ENCODE measurements around the gene XPO4.

DNA sequence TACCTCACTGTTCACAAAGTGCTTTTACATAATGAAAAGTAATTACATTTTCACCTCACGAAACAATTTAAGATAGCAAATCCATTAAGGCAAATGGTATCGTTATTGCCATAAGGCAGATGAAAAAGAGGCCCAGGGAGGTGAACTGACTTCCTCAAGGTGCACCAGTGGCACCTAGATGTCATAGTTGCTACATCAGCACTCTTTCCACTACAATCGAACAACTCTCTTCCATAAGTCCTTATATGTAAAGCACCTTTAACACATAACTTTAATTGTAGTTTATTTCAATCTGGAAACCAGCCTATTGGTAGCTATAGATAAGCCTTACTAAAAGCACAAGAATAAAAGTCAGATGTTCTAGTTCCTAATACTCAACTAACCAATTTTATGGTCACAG lies 35.1 kb downstream of the XPO4 start:
- TF ChIP-seq, protein P1, sequence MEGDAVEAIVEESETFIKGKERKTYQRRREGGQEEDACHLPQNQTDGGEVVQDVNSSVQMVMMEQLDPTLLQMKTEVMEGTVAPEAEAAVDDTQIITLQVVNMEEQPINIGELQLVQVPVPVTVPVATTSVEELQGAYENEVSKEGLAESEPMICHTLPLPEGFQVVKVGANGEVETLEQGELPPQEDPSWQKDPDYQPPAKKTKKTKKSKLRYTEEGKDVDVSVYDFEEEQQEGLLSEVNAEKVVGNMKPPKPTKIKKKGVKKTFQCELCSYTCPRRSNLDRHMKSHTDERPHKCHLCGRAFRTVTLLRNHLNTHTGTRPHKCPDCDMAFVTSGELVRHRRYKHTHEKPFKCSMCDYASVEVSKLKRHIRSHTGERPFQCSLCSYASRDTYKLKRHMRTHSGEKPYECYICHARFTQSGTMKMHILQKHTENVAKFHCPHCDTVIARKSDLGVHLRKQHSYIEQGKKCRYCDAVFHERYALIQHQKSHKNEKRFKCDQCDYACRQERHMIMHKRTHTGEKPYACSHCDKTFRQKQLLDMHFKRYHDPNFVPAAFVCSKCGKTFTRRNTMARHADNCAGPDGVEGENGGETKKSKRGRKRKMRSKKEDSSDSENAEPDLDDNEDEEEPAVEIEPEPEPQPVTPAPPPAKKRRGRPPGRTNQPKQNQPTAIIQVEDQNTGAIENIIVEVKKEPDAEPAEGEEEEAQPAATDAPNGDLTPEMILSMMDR (IDR thresholded peaks at IDR 0.05; ENCODE audit: insufficient read depth, low read length) = no peak
- TF ChIP-seq POLR2AphosphoS5 (IDR thresholded peaks at IDR 0.05; ENCODE audit: low read depth) = no peak
